DMS79 (cell line): Measurements from ENCODE around the gene CRHR2.
"Not testable (repeated sequence)": the region's sequence is repeated elsewhere in the genome, so short reads cannot be mapped to it uniquely, and the experiment has no call there.

Source experiments
- DNase-seq: peaks from one replicate; lab custom pipeline; 2025; lab: John Stamatoyannopoulos, UW

Gene CRHR2

DNA sequence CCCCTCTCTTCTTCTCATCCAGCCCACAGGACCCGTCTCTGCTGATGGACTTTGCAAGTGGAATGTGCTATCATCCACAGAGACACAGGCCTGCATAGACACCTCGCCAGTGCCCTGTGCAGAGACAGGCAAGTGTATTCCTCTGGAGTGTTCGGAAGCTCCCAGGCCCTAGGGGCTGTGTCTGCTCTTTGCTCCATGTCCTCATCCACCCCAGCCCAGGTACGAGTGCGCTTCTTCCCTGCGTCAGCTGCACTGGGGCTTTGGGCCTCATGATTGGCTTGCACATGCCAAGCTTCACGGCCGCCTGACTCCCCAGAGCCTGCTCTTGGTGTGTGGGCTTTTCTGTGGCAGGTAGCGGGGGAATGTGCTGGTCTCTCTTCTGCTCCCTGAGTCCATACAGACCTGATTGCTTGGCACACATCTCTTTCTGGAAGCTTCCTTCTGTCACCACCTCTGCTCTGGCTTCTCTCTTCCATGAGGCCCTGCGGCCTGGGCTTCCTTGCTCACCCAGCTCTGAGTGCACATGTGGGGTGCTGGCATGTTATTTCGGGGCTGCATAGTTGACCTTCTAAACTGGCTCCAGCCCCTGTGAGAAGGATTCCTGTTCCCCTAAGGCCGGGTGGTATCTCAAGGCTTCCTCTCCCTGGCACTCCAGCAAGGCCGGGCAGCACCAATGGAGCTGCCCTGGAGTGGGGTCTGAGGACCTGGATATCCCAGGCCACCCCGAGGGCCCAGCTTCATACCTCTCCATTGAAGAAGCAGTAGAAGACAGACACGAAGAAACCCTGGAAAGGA, 27.8 kb downstream of the CRHR2 start:
- DNase-seq = no peak

DNA sequence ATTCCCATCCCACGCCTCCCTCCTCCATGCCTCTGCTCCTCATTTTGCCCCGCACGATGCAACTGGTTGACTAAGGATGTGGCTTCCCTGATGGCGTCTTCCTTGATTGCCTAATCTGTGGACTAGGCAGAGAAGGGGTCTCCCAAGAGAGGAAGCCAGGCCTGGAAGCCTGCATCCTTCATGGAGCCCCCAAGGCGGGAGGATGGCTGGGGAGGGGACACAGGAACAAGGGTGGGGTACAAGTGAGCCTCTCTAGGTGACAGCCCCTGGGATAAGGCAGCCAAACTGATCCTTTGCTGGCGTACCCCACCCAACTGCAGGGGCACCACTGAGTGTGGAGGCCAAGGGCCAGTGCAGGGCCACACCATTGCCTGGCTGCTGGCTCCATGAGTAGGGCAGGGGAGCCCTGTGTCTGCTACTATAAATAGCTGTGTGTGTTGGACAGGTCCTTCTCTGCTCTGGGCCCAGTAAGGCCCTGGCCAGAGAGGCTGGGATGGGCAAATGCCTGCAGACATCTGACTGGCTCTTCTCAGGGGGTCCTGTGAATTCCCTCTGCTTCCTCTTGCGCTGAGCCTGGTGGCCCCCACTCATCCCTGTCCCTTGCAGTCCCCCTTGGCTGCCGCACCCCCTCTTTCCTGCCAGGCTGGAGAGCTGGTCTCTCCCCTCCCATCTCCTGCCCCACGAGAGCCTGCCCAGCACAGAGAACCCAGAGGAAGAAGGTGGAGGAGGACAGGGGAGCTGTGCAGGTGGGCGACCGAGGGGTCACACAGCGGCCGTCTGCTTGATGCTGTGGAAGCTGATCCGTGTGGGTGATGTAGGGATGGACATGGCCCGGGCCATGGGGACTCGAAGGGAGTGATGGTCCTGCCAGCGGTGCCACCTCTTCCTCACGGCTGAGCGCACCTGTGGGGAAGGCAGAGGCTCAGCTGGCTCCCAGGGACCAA, 29.3 kb downstream of the CRHR2 start:
- no peak for DNase-seq

DNA sequence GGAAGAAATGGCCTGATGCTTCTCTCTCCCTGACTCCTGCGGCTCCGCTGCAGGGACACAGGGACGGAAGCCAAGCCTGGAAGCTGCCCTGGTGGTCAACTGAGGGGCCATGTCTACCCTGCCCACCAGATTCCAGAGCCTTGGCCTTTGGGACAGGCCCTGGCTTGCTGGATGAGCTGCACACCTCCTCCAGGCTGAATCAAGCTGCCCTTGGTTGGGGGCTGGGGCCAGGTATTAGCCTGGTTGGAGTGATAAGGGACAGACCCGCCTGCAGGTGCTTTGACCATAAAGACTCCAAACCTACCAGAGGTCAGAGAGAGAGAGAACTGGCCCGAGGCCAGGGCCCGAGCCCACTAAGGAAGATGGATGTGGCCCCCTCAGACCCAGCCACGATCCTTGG, 30.1 kb downstream of the CRHR2 start:
- no peak for DNase-seq

DNA sequence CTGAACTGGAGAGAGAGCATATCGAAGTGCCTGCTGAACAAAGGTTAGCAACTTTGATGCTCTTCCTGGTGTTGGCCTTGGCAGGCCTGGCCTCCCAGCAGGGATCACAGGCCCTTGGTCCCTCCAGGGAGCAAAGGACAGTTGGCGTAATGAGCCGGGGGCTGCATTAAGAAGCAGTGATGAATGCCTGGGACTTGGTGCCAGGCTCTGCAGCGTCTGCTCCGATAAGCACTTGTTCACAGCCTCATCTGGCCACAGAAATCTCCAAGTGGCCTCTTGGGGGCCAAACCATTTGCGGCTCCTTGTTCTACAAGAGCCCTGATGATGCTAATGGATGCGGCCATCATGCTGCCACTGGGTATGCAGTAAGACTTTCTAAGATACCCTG, 31.8 kb downstream of the CRHR2 start:
- peak; percentile 93 for DNase-seq

DNA sequence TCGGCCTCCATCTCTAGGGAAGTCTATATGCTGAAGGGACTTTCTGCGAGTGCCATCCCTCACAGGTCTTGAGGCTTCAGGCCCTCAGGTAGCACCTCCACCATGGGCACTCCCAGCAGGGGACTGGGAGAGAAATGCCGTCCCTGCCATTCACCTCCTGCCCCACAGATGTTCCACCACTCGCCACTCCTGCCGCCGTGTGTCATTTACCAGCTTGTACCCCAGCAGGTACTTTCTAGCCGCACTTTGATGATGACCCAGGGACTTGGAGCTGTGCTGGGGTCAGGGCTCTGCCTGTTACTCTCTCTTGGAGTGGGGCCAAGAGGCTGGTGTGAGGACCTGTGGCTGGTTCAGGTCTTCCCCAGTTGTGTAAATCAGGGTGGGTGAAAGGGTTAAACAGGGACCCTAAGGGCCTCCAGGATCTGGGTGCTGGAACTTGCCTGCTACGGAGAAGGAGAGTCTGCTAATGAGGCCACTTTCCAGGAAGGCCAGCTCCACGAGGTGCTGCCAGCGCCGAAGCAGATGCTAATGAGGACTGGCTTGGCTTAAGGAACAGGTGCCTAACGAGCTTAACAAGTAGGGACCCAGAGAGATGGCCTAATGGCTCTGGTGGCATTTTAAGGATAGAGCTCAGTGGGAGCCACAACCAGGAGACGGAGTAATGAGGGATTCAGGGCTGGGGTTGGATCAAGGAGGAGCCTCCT, 32.4 kb downstream of the CRHR2 start:
- DNase-seq = peak; percentile 90

DNA sequence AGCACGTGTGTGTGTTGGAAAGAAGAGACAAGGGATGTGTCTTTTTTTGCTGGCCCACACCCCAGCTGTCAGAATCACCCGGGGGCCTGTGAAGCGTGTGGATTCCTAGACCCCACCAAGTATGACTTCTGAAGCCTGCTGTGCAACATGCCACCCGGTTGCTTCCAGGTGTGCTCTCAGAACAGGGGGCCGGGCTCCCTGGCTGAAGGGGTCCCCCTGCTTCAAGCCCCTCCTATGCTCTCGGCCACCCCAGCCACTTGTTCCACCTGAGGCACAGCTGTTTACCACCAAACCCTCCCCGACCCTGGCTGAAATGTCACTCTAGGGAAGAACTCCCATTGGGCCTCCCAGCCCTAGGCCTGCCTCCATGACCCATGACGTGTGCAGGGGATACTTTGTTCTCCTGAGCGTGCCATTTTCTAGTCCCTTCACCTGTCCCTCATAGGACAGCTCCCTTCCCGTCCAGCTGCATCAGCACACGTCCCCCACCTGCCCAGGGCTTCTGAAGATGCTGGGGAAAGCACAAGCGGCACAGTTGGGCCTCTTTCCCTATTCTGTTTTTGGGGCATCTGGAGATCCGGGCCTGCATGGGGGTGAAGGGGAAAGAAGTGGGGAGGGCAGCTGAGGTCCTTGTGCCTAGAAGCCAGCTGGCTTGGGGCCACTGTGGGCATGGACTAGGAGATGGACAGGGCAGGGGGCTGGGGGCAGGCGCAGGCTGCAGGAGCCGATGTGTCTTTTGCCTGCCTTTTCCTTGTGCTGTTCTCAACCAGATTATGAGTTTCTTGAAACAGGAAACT, 33.3 kb downstream of the CRHR2 start:
- DNase-seq = no peak

DNA sequence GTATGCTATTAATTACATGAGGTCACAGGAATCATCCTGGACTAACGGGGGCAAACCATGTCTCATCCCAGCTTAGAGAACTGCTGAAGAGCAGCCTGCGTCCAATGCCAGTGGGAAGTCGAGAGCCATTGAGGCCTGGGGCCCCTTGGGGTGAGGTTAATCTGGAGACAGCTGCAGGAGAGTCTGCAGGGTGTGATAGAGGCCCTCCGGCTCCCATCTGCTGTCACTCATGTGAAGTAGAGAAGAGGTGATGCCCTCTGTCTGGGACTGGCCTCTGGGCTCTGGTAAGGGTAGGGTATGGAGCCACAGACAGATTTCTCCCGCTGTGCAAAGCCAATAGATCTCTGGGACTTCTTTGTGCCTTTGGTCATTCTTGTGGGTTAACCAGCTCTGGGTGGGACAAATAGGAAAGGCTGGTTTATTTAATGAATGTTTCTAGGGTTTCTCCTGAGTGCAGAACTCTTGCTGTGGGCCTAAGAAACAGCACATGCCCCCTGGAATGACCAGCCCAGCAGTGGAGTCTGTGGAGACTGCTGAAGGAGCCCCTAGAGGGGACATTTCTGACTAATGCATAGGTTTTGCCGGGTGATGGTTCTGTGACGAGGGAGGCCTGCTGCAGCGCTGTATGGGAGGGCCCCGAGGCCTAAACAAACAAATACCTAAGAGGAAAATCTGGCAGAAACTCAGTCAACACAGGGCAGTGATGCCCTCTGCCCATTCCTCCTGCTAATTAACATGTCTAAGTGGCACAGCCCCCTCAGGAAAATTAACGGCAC, 34.5 kb downstream of the CRHR2 start:
- DNase-seq = no peak

DNA sequence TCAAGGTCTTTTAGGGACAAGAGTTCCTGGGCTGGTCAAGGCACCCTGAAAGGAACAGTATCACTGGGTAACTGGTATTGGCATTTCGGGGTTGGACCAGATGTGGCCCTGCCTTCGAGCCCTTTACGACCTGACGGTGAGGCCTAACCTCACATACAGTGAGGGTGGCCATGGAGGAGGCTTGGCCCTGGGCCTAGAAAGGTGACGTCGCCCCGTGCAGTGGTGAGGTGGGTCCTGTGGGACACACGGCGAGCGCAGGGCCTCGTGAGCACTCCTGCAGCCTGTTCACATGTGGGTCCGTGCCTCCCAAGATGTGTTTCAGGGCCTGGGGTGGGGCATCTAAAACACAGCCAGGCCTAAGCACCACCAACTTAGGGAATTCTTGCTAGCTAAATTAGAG, 36.1 kb downstream of the CRHR2 start:
- DNase-seq = no peak

DNA sequence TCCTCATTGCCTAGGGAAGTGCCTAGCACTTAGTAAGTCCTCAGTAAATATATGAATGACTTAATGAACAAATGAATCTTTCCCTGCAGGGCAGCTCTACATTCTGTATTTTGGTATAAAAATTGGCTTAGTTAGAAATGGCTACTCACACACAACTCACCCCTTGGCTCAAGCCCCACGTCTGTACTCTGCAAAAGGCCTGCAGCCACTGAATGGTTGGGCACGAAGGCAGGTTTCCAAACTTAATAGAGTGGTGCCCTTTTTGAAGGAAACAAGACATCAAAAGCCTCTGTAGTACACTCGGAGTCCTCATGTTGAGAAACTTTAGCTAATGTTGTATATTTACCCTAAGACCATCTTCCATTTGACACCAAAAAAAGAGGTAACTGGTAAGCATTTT, 36.6 kb downstream of the CRHR2 start:
- no peak for DNase-seq

DNA sequence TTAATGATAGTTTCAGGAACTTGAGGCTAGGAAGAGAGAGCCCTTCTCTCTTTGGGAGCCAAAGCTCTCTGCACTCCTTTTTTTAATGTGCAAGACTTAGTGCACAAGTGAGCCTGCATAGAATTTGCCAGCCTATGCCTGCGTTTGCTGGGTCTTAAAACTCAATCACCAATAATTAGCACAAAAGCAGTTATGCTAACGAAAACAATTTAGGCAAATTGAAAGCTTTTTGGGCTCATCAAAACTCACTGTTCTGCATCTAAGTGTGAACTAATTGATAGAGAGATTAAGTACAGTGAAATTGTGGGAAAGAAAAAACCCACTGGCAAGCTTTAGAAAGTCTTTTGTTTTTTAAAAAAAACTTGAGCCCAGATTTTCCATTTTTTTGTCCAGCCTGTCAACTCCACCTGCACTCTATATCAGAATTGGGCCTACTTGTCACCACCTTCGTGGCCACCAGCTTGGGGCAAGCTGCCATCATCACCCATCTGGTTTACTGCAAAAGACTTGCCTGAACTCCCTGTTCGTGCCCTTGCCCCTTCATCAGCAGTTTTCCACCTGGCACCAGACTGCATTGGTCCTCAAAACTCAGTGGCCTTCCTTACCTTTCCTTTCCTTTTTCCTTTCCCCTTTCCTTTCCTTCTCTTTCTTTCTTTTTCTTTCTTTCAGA, 37.8 kb downstream of the CRHR2 start:
- DNase-seq = no peak

DNA sequence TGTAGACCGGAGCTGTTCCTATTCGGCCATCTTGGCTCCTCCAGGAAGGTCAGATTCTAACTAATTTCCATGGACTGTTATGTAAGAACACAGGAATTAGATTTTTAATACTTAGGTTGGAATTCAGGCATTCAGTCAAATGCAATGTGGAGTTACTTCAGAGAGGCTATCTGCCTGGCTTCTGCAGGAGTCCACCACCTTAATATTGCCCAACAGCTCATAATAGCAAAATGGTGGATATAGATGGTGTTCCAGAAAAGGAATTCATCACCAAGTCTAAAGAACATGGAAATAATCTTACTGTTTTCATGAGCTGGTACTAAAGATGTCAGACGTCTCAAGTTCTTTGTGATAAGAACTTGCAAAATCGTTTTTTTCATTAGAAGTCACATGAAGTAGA, 39.5 kb downstream of the CRHR2 start:
- DNase-seq = no peak

DNA sequence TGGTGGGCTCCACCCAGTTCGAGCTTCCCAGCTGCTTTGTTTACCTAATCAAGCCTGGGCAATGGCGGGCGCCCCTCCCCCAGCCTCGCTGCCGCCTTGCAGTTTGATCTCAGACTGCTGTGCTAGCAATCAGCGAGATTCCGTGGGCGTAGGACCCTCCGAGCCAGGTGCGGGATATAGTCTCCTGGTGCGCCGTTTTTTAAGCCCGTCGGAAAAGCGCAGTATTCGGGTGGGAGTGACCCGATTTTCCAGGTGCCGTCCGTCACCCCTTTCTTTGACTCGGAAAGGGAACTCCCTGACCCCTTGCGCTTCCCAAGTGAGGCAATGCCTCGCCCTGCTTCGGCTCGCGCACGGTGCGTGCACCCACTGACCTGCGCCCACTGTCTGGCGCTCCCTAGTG, 39.9 kb downstream of the CRHR2 start:
- not testable (repeated sequence) for DNase-seq

DNA sequence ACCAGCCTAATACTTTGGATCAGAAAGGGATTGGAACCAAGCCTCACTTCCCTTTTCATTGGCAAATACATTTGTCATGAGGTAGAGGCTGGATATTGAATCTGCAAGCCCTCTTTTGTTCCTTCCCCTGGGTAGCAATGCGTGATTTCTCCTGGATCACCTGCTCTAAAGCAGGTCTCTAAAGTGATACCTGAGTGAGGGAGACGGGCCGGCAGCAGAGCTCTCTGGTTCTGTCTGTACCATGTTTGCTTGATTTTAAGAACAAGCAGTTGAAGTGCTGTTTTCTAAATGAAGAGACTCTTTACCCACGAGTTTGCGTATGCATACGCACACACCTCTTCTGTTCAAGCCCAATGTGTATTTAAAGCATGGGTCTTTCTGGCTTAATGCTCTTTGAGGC, 46.5 kb downstream of the CRHR2 start:
- DNase-seq = peak; percentile 29

DNA sequence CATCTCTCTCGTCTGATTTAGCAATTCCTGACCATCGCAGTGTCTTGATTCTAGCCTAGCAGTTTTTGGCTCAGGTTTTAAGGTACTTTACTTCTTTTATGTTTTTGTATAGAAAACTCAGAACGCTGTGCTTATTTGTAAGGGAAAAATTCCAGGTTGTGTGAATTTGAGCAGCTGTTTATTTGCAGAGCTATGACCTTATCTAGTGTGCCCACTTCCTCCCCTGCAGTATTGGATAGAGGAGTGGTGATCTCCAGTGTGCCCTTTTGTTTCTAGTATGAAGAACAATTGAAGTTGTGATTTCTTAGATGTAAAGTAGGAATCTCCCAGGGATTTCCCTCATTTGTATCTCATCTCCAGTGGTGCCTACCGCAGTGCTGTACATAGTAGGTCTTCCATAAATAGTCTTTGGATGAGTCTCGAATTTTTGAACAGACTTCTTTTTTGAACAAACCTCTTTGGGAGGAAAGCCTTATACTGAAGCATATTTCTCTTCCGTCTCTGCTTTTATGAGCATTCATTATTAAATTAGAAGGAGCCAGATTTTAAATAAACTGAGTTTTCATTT, 47.5 kb downstream of the CRHR2 start:
- no peak for DNase-seq

DNA sequence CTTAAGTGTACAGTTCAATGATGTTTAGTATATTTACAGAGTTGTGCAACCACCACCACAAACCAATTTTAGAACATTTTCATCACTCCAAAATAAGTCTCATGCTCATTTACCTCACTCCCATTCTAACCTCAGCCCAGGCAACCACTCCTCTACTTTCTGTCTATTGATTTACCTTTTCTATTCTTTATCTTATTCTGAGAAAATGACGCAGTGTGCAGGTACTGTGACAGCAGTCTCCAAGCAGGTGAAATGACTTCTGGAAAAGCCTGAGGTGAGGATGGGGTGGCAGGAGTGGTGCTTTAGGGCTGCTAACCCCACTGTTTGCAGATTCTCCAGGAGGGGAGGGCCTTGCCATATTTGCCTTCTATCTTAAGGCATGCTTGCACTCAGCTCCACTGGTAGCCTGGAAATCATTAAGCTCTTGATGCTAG, 48.0 kb downstream of the CRHR2 start:
- no peak for DNase-seq

DNA sequence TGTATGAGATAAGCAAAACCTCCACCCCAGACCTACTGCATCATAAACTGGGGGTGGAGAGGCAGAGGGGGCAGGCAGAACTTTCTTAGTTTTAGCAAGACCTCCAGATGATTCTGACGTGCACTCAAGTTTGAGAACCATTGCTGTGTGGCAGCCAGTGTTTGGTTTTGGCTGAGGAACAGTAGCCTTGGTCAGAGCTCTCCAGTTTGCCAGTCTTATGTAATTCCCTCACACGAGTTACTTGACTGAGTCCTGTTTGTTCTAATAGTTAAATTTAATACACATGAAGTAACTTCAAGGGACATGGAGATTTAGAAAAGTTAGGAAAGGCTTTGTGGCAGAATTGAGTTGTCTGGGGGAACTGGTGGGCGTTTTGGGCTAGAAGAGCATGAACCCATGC, 49.0 kb downstream of the CRHR2 start:
- DNase-seq = no peak

DNA sequence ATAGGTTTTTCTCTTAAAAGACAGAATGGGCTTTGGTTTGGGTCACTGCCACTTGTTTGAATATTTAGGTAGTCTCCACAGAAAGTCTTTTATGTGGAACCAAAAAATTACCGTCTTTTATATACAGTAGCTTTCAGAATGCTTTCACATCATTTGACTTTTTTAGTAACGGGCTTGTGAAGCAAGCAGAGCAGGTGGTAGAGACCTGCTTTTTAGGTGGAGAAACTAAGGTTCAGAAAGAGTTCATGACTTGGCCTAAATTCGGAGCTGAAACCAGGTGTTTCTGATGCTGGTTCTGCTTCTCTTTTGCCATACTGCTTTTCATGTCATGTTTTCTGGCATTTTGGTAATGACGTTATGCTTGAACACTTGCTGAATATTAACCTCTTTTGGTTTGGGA, 51.3 kb downstream of the CRHR2 start:
- no peak for DNase-seq

DNA sequence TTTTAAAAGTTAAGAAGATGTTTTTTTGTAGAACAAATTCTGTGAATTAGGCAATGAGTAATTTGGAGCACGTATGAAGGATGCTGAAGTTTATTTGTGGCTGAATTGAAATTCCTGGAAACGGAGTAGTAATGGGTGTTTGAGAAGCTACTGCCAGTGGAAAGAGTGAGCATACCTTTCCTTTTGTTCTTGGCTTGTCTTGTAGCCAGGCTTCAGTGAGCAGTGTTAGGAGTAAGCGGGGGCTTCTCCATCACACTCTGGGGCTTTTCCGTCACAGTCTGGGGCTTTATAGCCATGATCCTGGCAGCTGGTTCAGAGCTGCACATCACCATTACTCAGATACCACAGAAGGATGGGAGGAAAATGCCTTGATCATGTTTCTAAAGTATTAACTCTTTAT, 55.2 kb downstream of the CRHR2 start:
- DNase-seq = no peak

DNA sequence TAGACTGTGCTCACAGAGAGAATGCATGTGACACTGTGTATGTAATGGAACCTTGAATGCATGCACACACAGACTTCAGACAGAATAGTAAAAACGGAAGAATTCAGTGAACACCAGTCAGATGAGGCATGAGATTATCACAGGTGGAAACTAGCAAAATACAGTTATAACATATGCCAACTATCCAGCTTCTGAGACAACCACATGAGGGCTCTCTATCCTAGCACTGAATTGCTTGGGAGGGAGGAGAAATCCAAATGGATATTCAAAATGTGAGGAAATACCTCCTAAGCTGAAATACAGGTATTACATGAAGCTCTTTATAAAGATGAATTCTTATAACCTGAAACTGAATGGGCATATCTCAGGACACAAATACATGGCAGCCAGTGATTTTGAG, 57.0 kb downstream of the CRHR2 start:
- DNase-seq = no peak

DNA sequence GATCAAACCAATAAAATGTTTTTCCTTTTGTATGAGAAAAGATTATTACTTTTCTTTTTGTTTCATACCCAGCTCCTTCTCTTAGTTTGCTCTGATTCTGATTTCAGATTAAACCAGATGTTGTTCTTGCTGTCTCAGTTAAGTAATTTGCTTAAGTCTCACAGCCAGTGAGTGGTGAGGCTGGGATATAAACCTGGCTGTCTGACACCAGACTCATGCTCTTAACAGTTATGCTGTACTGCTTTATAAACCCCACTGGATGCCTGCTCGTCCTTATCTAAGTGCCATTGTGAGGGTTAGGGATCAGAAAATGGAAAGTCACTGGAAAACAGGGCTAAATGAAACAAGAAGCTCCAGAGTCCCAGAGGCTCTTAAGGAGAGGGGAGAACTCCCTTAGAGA, 63.3 kb downstream of the CRHR2 start:
- no peak for DNase-seq
